Osteoblast (primary cell): ENCODE results near the gene IMPA2. TPM values are rescaled to one million over a fixed set of nuclear protein-coding genes. Genes with fewer than 3 reads are reported as not detected.
"Not testable (repeated sequence)": the region's sequence is repeated elsewhere in the genome, so short reads cannot be mapped to it uniquely, and the experiment has no call there.

Experiments
- DNase-seq: peaks from one replicate; pipeline ENCODE4 v3.0.0; 2011; ENCODE audit warnings: low spot score, mixed read lengths; ENCODE audit not compliant: insufficient read length; ENCODE audit errors: missing footprints
- H2AFZ ChIP-seq: 2 replicates; pipeline ENCODE4 v1.6.0; 2011; ENCODE audit warnings: mild to moderate bottlenecking, low read length
- H3K27ac ChIP-seq: 2 replicates; pipeline ENCODE4 v1.5.1; 2011; ENCODE audit warnings: mild to moderate bottlenecking, low read depth, low read length, moderate library complexity
- H3K27me3 ChIP-seq: 2 replicates; pipeline ENCODE4 v1.6.0; 2012; ENCODE audit warnings: mild to moderate bottlenecking, control low read depth, inconsistent platforms, low read length, moderate library complexity; ENCODE audit not compliant: insufficient read depth
- H3K36me3 ChIP-seq: 2 replicates; pipeline ENCODE4 v1.5.1; 2011; ENCODE audit warnings: mild to moderate bottlenecking, low read length, control low read depth, moderate library complexity; ENCODE audit not compliant: insufficient read depth
- H3K4me1 ChIP-seq: 2 replicates; pipeline ENCODE4 v1.5.1; 2011; ENCODE audit warnings: mild to moderate bottlenecking, low read length, control low read depth, moderate library complexity; ENCODE audit not compliant: insufficient read depth
- H3K4me2 ChIP-seq: 2 replicates; pipeline ENCODE4 v1.6.0; 2011; ENCODE audit warnings: mild to moderate bottlenecking, low read length; ENCODE audit not compliant: insufficient read depth
- H3K4me3 ChIP-seq: fragments of 200-600 bp; sonication (generic); 3 replicates; pipeline ENCODE4 v1.5.1; 2012; ENCODE audit warnings: mild to moderate bottlenecking, low read length, inconsistent platforms; ENCODE audit not compliant: insufficient read depth
- H3K79me2 ChIP-seq: 2 replicates; pipeline ENCODE4 v1.6.0; 2012; ENCODE audit warnings: mild to moderate bottlenecking, low read length, control low read depth, inconsistent platforms; ENCODE audit not compliant: insufficient read depth
- H3K9me3 ChIP-seq: 2 replicates; pipeline ENCODE4 v1.5.1; 2011; ENCODE audit warnings: low read depth, low read length, control low read depth
- H4K20me1 ChIP-seq: 2 replicates; pipeline ENCODE4 v1.6.0; 2012; ENCODE audit warnings: mild to moderate bottlenecking, low read length, control low read depth; ENCODE audit not compliant: insufficient read depth
- total RNA-seq: library from RNA; depleted of rRNA; stranded (reverse); fragments of >200 nt; gene quantifications from 2 replicates; pipeline ENCODE4 v1.2.3, GENCODE V29; 2012
- TF ChIP-seq, protein P1 (sequence below): IDR thresholded peaks from 2 replicates; pipeline ENCODE4 v1.5.1; 2011; ENCODE audit warnings: mild to moderate bottlenecking, low read depth, low read length, moderate library complexity; ENCODE audit errors: extremely low read depth

The IMPA2 gene
- total RNA-seq, 1 donor = 11.2 TPM

GRCh38 chr18:11963991-11964484, 17.3 kb upstream of the IMPA2 start:
- peak overlapping the region; percentile 51 for H3K27ac ChIP-seq
- H4K20me1 ChIP-seq = no peaks in the 10 kb centered on the region
- no peaks in the 10 kb centered on the region for H3K9me3 ChIP-seq
- H3K79me2 ChIP-seq = no peaks in the 10 kb centered on the region
- DNase-seq = peak; percentile 91
- no peaks in the 10 kb centered on the region for H3K36me3 ChIP-seq
- peaks cover 5% of the 10 kb centered on the region for H3K4me1 ChIP-seq
- H2AFZ ChIP-seq = peak overlapping the region; percentile 75
- no peak overlapping the region for H3K4me3 ChIP-seq
- TF ChIP-seq, protein P1, sequence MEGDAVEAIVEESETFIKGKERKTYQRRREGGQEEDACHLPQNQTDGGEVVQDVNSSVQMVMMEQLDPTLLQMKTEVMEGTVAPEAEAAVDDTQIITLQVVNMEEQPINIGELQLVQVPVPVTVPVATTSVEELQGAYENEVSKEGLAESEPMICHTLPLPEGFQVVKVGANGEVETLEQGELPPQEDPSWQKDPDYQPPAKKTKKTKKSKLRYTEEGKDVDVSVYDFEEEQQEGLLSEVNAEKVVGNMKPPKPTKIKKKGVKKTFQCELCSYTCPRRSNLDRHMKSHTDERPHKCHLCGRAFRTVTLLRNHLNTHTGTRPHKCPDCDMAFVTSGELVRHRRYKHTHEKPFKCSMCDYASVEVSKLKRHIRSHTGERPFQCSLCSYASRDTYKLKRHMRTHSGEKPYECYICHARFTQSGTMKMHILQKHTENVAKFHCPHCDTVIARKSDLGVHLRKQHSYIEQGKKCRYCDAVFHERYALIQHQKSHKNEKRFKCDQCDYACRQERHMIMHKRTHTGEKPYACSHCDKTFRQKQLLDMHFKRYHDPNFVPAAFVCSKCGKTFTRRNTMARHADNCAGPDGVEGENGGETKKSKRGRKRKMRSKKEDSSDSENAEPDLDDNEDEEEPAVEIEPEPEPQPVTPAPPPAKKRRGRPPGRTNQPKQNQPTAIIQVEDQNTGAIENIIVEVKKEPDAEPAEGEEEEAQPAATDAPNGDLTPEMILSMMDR = peak; percentile 16
- no peak overlapping the region for H3K4me2 ChIP-seq
- H3K27me3 ChIP-seq = no peaks in the 10 kb centered on the region

DNA sequence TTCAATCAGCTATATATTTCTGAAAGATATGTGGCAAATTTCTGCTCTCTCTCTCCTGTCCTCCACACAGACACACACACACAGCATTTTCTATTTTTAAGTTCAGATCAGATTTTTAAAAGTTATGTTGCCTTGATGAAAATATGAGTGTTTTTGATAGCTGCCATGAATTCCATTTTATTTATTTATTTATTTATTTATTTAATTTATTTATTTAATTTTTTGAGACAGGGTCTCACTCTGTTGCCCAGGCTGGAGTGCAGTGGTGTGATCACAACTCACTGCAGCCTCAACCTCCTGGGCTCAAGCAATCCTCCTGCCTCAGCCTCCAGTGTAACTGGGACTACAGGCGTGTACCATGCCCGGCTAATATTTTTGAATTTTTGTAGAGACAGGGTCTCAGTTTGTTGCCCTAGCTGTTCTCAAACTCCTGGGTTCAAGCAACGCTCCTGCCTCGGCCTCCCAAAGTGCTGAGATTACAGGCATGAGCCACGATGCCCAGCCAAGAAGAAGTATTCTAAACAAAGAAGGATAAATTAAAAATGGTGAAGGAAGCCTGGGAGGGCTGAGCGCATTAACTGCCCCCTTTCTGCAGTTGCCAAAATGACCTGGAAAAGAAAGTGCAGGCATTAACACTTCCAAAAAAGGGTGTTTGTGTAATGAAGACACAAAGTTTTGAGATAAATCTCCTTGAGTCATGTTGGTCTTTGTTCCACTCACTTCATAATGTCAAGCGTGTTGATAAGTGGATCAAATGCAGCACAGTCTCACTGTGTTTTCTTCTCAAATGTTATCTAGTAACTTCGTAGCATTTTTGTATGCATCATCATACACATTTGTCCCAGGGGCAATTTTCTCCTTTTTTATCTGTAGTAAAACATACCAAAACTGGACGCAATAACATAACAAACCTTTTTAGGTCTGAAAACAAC, 11.1 kb upstream of the IMPA2 start:
- Histone ChIP-seq H3K27me3 (no peaks in the 10 kb centered on the region), H4K20me1 (no peaks in the 10 kb centered on the region), H3K79me2 (no peaks in the 10 kb centered on the region), H3K4me1 (no peaks in the 10 kb centered on the region), H3K4me3 (no peak overlapping the region), H3K36me3 (no peaks in the 10 kb centered on the region), H3K9me3 (no peaks in the 10 kb centered on the region), H3K4me2 (no peak overlapping the region), H2AFZ (no peak overlapping the region), H3K27ac (no peak overlapping the region)
- no peak for DNase-seq
- TF ChIP-seq, protein P1 = no peak

DNA sequence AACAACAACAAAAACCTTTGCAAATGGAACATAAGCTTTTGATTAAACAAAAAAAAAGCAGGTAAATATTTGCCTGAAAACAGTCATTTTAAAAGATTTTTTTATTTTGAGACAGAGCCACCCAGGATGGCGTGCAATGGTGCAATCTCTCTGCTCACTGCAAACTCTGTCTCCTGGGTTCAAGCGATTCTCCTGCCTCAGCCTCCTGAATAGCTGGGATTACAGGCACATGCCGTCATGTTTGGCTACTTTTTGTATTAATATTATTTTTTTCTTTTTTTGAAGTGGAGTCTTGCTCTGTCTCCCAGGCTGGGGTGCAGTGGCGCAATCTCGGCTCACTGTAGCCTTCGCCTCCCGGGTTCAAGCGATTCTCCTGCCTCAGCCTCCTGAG, 10.5 kb upstream of the IMPA2 start:
- not testable (repeated sequence) for H3K79me2 ChIP-seq, H3K4me1 ChIP-seq, H3K4me2 ChIP-seq, H3K27me3 ChIP-seq, H3K9me3 ChIP-seq, H3K36me3 ChIP-seq, H4K20me1 ChIP-seq, H3K4me3 ChIP-seq, H2AFZ ChIP-seq, H3K27ac ChIP-seq, DNase-seq

DNA sequence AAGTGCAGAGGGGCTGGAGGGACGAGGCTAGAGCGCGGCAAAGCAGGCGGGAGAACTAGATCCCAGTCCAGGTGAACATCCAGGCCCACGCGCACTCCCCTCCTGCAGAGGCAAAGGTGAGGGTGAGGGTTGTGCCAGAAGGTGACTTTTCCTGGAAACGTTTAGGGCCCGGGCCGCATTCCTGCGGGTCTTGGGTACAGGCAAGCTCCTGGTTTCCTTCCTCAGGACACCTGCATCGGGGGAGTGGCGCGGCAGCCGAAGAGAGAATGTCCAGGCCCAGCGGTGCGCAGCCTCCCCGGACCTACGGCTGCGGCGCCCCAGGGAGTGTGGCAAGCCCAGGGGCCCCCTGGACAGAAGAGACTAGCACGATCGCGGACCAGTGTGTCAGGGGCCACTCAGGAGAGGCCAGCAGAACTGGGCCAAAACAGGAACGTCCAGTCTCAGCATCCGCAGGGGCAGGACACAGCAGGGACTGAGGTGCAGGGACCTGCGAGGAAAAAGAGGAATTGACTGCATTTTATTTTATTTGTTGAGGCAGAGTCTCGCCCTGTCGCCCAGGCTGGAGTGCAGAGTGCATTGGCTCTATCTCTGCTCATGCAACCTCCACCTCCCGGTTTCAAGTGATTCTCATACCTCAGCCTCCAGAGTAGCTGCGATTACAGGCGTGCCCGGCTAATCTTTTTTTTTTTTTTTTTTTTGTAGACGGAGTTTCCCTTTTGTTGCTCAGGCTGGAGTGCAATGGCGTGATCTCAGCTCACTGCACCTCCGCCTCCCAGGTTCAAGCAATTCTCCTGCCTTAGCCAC, 8.7 kb upstream of the IMPA2 start:
- Histone ChIP-seq H3K27me3 (no peaks in the 10 kb centered on the region), H4K20me1 (no peaks in the 10 kb centered on the region), H3K4me2 (no peak overlapping the region), H3K27ac (no peak overlapping the region), H3K4me3 (no peak overlapping the region), H3K79me2 (no peaks in the 10 kb centered on the region), H2AFZ (no peak overlapping the region), H3K4me1 (no peaks in the 10 kb centered on the region), H3K36me3 (no peaks in the 10 kb centered on the region), H3K9me3 (no peaks in the 10 kb centered on the region)
- no peak for DNase-seq
- TF ChIP-seq, protein P1 = no peak
